HG03095 (cell line): ENCODE data around the gene PSME2.

Experiments used
- ATAC-seq: cut with Tn5 transposase; IDR thresholded peaks from one replicate; pipeline ENCODE4 v1.9.1; 2021; ENCODE audit warnings: moderate library complexity; ENCODE audit not compliant: unreplicated experiment

PSME2 gene

GRCh38 chr14:24156840-24157239, 10.4 kb upstream of the PSME2 start:
- ATAC-seq, result no peak

GRCh38 chr14:24155100-24155499, 8.7 kb upstream of the PSME2 start:
- ATAC-seq, result no peak

- no peak for ATAC-seq
Measured at GRCh38 chr14:24151404-24152080, 5.1 kb upstream of the PSME2 start.

- ATAC-seq, result no peak
Measured at GRCh38 chr14:24150993-24151392, 4.6 kb upstream of the PSME2 start.

- no peak for ATAC-seq
Measured at GRCh38 chr14:24150567-24150966, 4.2 kb upstream of the PSME2 start.

- ATAC-seq, result no peak
Measured at GRCh38 chr14:24150061-24150460, 3.7 kb upstream of the PSME2 start.

GRCh38 chr14:24149302-24149969, 3.0 kb upstream of the PSME2 start:
- no peak for ATAC-seq

- ATAC-seq, result no peak
Measured at GRCh38 chr14:24147761-24148428, 1.5 kb upstream of the PSME2 start.

GRCh38 chr14:24146978-24147760, 759 bp upstream of the PSME2 start, which contains the start of gene RNF31:
TSS of gene RNF31 (plus strand) at chr14:24147498. CDS start at chr14:24147699, 201 bp downstream.
- peak; percentile 87 for ATAC-seq

- ATAC-seq, result no peak
Measured at GRCh38 chr14:24145690-24146452, 539 bp downstream of the PSME2 start.

GRCh38 chr14:24145219-24145618, 1.2 kb downstream of the PSME2 start:
- no peak for ATAC-seq

- no peak for ATAC-seq
Measured at GRCh38 chr14:24144451-24144850, 2.0 kb downstream of the PSME2 start.

- ATAC-seq, result no peak
Measured at GRCh38 chr14:24143511-24143910, 2.9 kb downstream of the PSME2 start.

GRCh38 chr14:24141097-24141880, 5.1 kb downstream of the PSME2 start, which contains the start of gene EMC9:
TSS of gene EMC9 (minus strand) at chr14:24141591. CDS start at chr14:24141304, 287 bp downstream.
- peak; percentile 82 for ATAC-seq

- no peak for ATAC-seq
Measured at GRCh38 chr14:24139272-24139934, 7.0 kb downstream of the PSME2 start.

GRCh38 chr14:24138396-24139271, 7.8 kb downstream of the PSME2 start:
- no peak for ATAC-seq

GRCh38 chr14:24137529-24138395, 8.6 kb downstream of the PSME2 start:
- no peak for ATAC-seq
